WI38 (cell line): ENCODE data around the gene AADACL3.

ENCODE experiments used
- H3K4me3 ChIP-seq: 2 replicates; pipeline ENCODE4 v1.5.1; 2011; ENCODE audit warnings: low read depth, mild to moderate bottlenecking, control low read depth, low read length
- TF ChIP-seq, protein P1 (sequence below): IDR thresholded peaks from 2 replicates; pipeline ENCODE4 v1.5.1; 2012; ENCODE audit warnings: low read depth, mild to moderate bottlenecking, control low read depth, low read length

Gene AADACL3

DNA sequence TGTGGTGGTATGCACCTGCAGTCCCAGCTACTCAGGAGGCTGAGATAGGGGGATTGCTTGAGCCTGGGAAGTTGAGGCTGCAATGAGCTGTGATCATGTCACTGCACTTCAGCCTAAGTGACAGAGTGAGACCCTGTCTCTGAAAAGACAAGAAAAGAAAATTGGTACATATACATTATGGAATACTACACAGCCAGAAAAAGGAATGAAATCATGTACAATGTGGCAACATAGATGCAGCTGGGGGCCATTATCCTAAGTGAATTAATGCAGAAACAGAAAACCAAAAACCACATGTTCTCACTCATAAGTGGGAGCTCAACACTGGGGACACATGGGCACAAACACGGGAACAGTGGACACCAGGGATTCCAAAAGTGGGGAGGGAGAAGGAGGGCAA lies 23.0 kb downstream of the AADACL3 start:
- TF ChIP-seq, protein P1, sequence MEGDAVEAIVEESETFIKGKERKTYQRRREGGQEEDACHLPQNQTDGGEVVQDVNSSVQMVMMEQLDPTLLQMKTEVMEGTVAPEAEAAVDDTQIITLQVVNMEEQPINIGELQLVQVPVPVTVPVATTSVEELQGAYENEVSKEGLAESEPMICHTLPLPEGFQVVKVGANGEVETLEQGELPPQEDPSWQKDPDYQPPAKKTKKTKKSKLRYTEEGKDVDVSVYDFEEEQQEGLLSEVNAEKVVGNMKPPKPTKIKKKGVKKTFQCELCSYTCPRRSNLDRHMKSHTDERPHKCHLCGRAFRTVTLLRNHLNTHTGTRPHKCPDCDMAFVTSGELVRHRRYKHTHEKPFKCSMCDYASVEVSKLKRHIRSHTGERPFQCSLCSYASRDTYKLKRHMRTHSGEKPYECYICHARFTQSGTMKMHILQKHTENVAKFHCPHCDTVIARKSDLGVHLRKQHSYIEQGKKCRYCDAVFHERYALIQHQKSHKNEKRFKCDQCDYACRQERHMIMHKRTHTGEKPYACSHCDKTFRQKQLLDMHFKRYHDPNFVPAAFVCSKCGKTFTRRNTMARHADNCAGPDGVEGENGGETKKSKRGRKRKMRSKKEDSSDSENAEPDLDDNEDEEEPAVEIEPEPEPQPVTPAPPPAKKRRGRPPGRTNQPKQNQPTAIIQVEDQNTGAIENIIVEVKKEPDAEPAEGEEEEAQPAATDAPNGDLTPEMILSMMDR: no peak
- H3K4me3 ChIP-seq: no peak overlapping the region

DNA sequence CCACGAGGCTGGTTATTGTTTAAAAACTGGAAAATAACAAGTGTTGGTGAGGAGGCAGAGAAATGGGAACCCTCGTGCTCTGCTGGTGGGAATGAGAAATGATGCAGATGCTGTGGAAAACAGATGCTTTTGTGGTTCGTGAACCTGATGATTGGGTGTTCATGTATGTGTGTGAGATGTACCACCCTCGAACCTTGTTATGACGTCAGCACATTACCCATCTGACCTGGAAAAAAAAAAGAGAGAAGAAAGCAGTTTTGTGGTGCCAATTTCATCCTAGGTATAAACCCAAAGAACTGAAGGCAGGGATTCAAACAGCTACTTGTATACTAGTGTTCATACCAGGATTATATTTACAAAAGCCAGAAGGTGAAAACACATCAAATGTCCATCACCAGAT lies 23.7 kb downstream of the AADACL3 start:
- no peak overlapping the region for H3K4me3 ChIP-seq
- TF ChIP-seq, protein P1: no peak

DNA sequence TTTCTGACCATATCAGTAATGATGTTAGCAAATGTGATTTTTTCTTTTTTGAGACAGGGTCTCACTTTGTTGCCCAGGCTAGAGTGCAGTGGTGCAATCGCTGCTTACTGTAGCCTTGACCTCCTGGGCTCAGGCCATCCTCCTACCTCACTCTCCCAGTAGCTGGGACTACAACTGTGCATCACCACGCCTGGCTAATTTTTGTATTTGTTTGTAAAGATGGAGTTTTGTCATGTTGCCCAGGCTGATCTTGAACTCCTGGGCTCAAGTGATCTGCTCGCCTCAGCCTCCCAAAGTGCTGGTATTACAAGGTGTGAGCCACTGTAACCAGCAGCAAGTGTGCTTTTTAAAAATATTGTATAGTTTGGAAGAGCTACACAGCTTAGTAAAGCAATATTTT lies 26.0 kb downstream of the AADACL3 start:
- no peak overlapping the region for H3K4me3 ChIP-seq
- TF ChIP-seq, protein P1: no peak

DNA sequence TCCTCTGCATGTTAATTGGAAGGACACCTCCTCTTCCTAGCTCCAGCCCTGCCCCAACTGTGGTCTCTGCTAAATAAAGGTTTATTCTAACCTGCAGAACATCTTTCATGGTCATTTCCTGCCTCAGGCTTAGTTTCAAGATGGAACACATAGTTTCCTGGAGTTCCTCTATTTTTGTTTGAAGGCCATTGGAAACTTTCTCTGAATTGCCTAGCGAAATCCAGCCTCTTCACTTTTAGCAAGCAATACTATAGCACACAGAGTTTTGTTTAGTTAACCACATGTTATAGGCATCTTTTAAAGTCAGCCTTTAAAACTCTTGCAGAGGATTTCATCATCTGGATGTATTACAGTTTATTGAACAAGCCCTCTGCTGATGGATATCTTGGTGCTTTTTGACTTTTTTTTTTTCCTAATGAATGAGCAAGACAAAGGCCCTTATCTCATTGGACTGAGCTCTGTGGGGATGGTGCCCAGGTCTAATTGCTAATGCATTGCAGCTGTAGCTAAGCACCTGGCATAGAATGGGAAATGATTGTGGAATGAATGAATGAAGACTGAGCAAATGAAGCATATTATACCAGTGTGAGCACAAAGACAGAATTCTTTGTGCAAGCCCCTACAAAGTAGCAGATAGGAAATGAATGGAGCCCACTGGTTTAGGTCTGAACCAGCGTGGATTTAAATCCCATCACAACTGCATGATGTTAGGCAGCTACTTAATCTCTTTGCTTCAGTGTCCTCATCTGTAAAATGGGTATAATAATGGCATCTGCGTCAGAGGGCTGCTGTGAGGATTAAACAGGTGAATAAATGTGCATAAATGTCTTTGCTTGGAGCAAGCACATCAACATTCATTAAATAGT lies 29.4 kb downstream of the AADACL3 start:
- H3K4me3 ChIP-seq: no peak overlapping the region
- TF ChIP-seq, protein P1: no peak

DNA sequence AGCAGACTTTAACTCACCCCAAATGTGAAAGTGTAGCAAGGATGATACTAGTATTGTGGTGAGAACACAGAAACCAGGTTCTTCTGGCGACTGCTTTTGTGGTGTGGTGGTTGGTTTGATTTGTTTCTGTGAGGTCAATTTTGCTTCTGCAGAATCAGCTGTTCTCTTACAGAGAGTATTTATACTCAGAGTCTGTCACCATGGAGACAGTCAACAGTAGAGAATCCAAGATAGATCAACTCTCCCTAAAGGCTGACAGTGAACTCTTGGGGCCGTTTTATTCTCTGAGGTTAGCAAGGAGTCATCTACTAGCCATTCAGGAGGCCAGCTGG lies 30.0 kb downstream of the AADACL3 start, which contains the start of gene CFAP107:
CFAP107 (plus strand) TSS at position 209 of the 332 bp plus-strand sequence. CDS start 231 bp downstream, outside the sequence.
- no peak within 1 kb of the TSS for H3K4me3 ChIP-seq
- TF ChIP-seq, protein P1: no peak

DNA sequence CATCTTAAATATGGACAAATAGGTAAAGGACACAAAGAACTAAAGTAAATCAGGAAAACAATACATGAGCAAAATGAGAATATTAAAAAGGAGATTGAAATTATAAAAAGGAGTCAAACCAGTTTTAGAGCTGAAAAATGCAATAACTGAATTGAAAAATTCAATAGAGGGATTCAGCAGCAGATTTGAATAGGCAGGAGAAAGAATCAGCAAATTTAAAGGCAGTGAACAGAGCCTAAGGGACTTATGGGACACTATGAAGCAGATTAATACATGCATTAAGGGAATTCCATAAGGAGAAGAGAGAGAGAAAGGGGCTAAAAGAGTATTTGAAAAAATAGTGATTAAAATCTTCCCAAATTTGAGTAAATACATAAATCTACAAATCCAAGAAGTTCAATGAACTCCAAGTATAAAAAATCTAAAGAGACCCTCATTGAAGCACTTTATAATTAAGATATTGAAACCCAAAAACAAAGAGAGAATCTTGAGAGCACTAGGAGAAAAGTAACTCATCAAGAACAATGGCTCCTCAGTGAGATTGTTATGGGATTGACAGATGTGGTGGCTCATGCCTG lies 33.0 kb downstream of the AADACL3 start:
- H3K4me3 ChIP-seq: no peak overlapping the region
- TF ChIP-seq, protein P1: no peak

DNA sequence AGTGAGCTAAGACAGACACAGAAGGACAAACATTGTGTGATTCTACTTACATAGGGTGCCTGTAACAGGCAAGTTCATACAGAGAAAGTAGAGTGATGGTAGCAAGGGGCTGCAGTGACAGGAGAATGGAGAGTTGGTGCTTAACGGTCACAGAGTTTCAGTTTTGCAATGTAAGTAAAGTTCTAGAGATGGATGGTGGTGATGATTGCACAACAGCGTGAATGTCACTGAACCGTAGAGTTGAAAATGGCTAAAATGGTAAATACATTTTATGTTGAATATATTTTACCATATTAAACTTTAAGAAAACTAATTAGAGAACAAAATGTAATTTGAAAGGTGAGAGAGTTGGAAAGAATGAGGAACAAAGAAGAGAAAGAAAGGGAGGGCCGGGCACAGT lies 38.8 kb downstream of the AADACL3 start:
- no peak overlapping the region for H3K4me3 ChIP-seq
- TF ChIP-seq, protein P1: no peak
